ENCODE measurements around the gene SERP2.

- no peak for TF ChIP-seq POLR2A (IDR thresholded peaks at IDR 0.05; ENCODE audit: low read depth, low read length)
- TF ChIP-seq CTCF (IDR thresholded peaks at IDR 0.05 in 2 of 3, conservative IDR thresholded peaks at IDR 0.05 in 1 of 3; ENCODE audit: control insufficient read depth in 2 of 3, extremely low read depth in 1 of 3, insufficient read depth in 1 of 3, low read depth in 3 of 3, low read length in 3 of 3): no peak
Observed at GRCh38 chr13:44417876-44418275, 44.3 kb downstream of the SERP2 start.

Measured in GM12878 (cell line).